OCI-M1 (cell line): Measurements from ENCODE around the gene PRRC2C.
"Not testable (repeated sequence)": the region's sequence is repeated elsewhere in the genome, so short reads cannot be mapped to it uniquely, and the experiment has no call there.

Experiments used
- DNase-seq: peaks from one replicate; lab custom pipeline; 2025; lab: John Stamatoyannopoulos, UW

PRRC2C gene

DNA sequence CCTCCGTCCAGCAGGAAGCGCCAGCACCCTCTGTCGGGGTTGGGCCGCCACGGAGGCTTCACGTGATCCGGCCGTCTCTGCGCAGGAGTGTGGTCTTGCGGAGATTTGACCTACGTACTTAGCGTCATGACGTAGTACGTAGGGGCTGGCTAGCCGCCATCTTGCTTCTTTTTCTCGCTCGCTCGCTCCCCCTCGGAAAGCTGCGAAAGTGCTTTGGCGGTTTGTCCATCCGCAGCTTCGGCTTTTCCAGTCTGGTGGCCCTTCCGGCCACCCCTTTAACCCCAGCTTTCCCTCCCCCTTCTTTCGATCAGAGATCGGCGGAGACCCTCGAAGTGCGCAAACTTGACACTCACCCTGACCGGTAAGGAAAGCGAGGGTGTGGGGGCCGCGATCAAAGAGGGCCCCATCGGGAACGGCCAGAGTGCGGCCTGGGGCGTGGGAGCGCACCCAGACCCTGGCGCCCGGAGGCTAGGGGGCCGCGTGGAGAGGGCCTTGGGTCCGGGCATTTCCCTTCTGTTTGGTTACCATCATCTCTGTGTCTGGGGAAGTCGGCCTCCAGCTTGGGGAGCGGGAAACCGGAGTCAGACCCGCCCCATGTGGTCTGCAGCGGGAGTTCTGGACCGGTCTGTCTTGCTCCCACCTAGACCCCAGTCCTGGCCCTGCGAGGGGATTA, at the start of gene PRRC2C:
TSS of gene PRRC2C (plus strand) at position 156 of the 673 bp plus-strand sequence. CDS start 26,559 bp downstream, outside the sequence.
- DNase-seq = peak; percentile 99

DNA sequence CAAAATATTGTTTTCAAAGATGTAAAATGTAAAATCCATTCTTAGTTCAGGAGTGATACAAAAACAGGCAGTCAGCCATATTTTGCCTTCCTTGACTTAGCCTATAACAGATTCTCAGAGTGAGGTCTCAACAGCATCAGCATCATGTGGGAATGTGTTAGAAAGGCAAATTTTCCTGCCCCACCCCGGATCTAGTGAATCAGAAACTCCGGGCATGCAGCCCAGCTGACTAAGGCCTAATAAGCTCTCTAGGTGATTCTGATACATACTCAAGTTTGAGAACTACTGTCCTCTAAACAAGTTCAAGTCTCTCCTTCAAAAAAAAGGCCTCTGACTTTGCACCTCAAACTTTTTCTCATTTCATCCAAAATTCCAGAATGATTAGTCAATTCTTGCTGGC, 46.9 kb upstream of the PRRC2C start:
- DNase-seq = no peak

DNA sequence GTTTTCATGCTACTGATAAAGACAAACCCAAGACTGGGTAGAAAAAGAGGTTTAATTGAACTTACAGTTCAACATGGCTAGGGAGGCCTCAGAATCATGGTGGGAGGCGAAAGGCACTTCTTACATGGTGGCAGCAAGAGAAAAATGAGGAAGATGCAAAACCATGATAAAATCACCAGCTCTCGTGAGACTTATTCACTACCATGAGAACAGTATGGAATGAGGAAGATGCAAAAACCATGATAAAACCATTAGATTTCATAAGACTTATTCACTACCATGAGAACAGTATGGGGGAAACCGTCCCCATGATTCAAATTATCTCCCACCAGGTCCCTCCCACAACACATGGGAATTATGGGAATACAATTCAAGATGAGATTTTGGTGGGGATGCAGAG, 45.1 kb upstream of the PRRC2C start:
- not testable (repeated sequence) for DNase-seq

DNA sequence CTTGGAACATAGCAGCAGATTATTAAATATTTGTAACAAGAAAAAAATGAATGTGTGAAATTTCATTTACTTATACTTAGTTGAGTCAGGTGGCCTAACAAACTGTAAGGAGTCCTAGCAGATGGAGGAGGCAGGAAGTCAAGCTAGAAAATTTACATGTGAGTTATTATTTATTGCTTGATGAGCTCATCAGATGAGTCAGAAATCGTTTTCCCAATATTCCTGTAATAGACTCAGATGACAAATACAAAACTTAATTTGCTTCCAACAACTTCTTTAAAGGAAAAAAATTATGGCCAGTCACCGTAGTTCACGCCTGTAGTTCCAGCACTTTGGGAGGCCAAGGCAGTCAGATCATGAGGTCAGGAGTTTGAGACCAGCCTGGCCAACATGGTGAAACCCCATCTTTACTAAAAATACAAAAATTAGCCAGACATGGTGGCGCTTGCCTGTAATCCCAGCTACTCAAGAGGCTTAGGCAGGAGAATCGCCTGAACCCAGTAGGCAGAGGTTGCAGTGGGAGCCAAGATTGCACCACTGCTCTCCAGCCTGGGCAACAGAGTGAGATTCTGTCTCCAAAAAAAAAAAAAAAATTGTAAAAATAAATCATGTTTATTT, 43.9 kb upstream of the PRRC2C start:
- not testable (repeated sequence) for DNase-seq

DNA sequence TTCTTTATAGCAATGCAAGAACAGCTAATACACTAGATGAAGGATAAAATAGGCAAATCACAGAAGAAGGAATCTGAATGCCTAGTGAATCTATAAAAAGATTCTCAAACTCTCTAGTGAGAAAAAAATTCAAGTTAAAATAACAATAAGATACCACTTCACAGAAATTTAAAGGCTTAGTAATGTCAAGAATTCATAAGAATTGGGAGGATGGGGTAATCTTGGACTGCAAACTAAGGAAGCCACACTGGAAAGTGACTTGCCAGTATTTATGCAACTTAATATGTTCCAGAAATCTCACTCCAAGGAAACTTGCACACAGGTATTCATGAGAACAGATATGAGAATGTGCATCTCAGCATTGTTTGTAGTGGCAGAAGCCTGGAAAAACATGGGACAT, 38.9 kb upstream of the PRRC2C start:
- no peak for DNase-seq

DNA sequence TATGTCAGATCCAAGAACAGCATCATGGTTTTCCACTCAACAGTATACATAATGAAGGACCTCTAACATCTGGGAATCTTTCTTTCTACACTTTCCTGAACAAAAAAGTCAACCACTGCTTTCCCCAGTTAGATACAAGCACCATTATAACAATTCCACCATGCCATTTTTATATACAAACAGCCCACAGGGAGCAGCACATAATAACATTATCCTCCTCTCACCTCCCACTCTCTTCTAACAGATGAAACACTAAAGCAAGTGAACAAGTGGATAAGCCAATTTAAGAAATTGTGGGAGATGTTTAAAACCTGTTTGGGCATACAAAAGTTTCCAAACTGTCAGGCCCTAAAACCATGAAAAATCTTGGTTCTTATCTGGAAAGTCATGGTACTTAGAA, 29.4 kb upstream of the PRRC2C start:
- DNase-seq = no peak

DNA sequence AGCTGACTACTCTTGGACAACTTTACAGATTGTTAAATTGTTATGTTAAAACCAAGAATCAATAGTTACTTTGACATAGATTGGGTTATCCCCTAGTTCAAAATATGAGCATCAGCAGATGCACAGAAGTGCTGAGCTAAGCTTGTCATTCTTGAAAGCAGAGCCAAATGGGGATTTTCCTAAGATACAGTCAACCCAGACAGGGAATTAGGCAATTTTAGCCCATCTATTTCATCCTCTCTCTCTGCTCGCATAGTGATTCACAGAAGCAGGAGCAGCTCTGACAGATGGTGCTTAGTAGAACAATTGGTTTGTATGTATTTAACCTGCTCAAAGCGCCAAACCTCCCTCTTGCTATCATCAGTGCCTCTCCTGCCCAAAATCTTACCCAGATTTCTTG, 27.9 kb upstream of the PRRC2C start:
- no peak for DNase-seq

DNA sequence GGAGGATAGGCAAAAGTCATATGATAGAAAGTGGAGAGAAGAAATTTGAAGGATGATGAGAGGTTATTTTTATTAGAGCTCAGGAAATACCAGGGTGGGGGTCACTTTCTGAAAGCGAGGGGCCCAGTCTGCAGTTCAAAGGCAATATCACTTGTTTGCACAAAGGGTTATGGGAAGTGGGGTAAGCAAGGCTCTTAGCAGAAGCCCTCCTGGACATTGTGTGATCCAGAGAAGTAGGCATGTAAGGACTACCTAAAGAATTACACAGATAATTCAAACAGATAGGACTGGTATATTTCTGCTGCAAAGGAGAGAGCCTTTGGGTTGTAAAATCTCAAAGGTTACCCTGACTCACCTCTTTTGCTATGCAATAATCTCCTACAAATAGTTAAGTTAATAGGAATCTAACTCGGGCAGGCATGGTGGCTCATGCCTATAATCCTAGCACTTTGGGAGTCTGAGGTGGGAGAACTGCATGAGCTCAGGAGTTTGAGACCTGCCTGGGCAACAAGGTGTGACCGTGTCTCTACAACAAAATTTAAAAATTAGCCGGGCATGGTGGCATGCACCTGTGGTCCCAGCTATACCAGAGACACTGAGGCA, 25.2 kb upstream of the PRRC2C start:
- no peak for DNase-seq

DNA sequence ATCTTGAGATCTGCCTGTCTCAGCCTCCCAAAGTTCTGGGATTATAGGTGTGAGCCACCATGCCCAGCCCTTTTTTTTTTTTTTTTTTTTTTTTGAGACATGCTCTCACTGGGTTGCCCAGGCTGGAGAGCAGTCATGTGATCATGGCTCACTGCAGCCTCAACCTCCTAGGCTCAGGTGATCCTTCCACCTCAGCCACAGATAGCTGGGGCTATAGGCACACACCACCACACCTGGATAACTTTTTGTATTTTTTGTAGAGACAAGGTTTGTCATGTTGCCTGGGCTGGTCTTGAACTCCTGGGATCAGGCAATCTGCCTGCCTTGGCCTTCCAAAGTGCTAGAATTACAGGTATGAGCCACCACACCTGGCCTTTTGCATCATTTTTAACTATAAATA, 17.7 kb upstream of the PRRC2C start:
- DNase-seq = no peak

DNA sequence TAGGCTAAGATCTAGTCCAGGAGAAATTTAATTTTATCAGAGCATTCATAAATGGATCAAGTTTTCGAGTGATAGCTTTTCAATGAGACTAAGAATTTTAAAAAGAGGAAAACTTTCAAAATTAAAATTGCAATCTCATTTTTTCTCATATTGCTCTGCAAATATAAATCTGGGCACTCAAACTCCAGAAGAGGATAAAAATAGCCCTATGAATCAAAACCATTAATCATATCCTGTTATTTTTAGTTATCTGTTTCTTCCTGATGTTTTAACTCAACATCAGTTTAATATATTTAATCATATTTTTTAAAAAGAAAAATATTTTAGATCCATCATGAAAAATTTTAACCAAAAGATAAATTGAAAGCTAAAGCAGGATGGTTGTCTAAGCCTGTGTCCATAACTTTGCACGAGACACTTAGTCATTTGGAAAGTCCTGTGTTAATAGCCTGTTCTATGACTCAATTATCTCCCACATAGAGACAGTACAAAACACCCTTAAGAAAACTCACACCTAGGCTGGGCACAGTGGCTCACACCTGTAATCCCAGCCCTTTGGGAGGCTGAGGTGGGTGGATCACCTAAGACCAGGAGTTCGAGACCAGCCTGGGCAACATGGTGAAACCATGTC, 17.1 kb upstream of the PRRC2C start:
- no peak for DNase-seq

DNA sequence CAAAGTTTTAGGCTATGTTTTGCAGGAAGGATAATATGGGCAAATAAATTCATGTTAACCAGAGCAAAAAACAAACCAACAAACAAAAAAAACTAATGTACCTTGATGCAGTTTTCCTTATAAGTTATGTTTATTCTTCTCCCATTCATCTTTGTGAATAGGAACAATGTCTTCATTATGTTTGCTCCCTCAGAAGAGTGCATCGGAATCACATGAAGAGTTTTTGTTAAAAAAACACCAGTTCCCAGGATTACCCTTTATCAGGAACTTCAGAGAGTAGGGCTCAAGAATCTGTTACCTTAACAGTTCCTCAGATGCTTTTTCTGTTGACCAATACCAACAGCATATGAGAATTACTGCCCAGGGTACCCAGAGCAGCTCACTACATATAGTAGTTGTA, 14.6 kb upstream of the PRRC2C start:
- no peak for DNase-seq

DNA sequence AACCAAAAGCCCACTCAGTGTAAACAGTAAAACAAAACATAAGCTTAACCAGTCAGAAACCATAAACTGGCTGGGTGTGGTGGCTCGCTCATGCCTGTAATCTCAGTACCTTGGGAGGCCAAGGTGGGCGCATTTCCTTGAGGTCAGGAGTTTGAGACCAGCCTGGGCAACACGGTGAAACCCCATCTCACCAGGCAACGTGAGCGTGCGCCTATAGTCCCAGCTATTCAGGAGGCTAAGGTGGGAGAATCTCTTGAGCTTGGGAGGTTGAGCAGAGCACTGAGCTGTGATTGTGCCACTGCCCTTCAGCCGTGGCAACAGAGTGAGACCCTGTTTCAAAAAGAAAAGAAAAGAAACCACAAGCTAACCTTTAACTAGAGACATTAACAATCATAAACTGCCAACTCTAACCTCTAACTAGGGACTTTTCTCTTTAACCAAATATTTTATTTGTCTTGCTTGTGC, 13.1 kb upstream of the PRRC2C start:
- DNase-seq = no peak

DNA sequence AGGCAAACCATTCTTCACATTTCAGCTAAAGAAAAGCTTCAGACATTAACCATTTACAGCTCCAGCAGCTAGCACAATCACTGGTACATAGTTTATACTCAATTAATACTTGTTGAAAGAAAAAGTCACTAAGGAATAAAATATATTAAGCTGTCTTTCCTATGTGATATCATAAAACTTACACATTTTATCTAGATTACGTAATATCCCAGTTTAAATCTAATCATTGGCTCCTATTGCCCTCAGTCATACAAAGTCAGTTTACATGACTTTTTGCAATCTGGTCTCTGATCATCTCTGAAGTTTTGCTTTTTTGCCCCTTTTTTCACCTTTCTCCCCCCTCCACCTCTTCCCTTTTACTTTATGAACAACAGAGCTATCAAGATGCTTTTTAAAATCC, 8.5 kb upstream of the PRRC2C start:
- no peak for DNase-seq

DNA sequence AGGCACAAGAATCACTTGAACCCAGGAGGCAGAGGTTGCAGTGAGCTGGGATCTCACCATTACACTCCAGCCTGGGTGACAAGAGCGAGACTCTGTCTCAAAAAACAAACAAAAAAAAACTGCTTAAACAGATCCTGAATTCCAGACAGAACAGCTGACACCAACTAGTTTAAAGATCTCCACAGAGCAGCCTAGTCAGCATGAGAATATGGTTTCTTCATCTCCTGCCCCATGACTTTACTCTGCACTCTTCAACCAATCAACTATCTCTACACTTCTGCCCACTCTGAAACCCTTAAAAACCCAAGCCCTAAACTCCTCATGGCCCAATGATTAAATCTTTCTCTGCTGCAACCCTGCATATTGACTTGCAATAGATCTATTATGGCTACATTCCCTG, 7.5 kb upstream of the PRRC2C start:
- no peak for DNase-seq

DNA sequence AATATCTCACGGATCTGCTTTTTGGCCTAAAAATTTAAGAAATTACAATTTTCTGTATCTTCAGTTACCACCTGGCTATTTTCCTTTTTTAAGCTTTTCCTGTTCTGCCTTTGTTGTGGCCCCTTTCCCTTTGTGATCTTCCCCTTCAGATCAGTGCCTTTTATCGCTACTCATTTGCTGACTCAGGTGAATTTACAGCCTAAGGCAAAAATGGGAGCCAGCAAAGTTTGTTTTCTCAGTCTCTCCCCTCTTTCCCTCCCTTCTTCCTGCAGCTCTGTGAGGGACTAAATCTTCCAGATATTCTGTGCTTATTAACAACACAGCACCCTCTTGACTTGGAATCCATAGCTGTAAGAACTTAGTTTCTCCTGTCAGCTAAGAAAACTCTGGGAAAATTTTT, 5.3 kb upstream of the PRRC2C start:
- no peak for DNase-seq

DNA sequence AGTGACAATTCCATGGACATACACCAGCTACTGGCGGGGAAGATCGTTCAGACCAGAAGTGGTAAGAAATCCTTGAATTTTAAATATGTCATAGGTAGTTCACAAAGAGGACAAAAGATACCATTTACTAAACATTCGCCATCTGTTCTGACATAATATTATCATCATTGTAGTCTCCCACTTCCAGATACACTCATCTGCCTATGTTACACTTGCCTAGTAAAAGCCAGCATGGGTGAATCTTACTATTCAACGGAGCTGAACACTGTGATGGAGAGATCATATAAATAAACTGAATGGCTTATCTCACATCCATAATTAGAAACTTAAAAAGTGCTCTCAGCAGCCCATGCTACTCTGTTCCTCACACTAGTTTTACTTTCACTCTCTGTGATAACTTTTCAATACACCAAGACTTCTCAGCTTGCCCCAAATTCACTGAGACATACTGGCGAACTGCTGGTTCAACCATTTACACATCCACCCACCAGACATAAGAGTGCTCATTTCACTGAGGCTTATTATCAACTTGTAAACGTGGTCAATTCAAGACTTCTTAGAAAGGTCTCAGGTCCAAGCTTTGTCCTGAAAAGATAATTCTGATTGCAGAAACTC, 463 bp upstream of the PRRC2C start:
- DNase-seq = no peak

DNA sequence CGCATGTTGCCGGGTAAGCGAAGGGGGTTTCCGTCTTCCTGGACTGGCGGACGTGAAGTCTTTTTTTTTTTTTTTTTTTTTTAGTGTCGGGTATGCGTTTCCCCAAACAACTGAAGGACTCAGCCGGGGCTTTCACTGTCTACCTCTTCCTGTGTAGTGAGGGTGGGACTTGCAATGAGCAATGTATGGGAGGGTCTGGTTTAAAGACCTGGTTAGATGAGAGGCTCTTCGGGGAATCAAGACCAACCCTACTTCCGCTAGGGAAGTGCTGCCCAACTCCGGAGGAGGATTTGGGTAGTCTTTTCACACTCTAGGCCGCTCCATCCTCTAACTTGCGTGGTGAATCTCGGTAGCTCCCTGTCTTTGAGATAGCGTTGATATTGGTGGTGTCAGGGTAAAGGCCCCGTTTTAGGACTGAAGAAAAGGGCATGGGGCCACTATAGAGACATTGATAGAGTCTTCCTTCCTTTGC, 754 bp downstream of the PRRC2C start:
- DNase-seq = peak; percentile 79

DNA sequence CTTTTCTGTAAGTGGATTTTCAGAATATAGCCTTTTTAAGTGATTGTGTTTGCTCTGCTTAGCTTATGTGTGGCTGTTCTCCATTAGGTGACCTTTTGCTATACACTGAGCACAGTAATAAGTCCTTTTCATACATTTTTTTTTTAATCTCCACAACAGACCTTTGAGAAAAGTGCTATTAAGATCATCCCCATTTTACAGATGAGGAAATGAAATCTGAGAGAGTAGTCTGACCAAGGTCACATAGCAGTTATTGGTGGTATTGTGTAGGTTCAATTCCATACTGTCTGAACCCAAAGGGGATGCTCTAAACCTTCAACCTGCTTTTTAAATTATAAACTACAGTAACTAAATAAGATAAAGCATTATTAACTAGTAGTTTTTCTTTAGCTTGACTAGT, 1.7 kb downstream of the PRRC2C start:
- DNase-seq = no peak

DNA sequence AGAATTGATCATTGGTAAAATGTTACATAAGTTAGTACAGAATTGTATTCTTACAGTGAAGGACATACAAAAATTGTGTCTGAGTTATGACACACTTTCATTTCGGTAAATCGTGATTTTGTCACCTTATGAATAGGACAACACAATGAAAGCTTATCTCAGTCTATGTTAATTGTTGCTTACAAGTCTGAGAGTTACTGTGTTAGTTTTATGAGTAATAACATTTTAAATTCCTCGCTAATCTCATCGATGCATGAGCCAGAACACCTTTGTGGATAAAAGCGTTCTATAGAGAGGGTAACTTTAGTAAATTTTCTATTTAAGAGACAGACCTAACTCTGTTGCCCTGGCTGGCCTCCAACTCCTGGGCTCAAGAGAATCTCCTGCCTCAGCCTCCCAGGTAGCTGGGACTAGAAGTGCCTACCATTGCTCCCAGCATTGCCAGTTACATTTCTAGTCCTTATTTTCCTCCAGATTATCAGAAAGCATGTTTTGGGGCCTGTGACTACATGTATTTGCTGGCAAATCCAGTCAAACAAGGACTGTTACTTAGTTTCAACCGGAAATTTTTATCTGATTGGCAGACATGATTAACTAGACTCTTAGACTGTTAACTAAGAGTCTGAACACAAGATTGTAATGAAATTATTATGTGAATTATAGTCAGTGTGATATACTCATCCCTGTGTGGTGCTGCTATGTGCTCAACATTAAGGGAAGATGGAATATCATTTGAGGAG, 3.0 kb downstream of the PRRC2C start:
- no peak for DNase-seq

DNA sequence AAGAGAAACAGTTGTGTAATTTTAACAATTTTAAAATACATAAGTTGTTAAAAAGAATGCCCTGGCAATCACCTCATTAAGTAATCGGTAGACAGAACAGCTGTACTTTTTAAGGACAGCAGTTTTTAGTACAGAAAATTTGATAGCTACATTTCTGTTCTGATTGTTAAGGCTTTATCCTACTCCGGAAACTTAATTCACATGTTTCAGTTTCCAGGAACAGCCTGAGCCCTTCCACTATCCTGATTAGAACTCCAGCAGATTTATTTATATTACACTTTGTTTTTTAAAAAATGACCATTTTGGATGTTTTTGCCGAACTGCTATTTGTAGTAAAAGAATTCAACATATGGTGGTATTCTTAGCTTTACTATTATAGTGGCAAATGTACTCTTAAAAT, 8.7 kb downstream of the PRRC2C start:
- no peak for DNase-seq

DNA sequence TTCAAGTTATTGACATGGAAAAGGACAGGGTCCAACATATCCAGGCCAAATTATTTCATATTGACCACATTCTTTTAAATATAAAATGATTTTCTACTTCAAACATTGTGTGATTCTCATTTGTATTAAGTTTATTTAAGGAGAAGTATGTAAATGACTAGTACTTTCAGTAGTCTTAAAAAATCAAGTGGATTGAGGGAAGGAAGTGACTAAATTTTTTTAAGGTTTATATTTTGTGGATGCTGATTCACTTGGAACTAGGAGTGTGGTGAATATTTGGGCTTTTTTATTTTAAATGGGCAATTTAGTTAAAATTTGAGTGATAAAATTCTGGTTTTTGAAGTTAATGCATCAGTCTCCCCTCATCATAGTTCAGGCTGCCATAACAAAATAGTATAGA, 10.1 kb downstream of the PRRC2C start:
- DNase-seq = no peak

DNA sequence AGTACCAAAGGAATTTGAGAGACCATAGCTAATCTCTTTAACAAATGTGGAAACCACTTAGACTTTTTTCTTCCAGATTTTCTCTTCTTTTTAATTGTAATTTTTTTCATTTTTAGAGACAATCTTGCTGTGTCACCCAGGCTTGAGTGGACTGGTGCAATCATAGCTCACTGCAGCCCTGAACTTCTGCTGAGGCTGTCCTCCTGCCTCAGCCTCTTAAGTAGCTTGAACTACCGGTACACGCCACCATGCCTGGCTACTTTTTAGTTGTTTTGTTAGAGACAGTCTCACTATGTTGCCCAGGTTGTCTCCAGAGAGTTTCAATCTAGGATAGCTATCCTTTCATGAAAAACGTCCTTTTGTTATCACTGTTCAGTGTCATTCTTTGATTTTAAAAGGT, 15.0 kb downstream of the PRRC2C start:
- no peak for DNase-seq
